Endothelial cell of umbilical vein (primary cell): ENCODE measurements around the gene WSB2.

Experiments used
- EZH2 ChIP-seq: IDR thresholded peaks from 2 replicates; pipeline ENCODE4 v1.6.1; 2012; ENCODE audit warnings: borderline replicate concordance, low read depth, mild to moderate bottlenecking, moderate library complexity, low read length, inconsistent platforms; ENCODE audit not compliant: severe bottlenecking
- FOS ChIP-seq: IDR thresholded peaks from 2 replicates; pipeline ENCODE4 v1.6.1; 2011; ENCODE audit warnings: mild to moderate bottlenecking, low read length, moderate library complexity, borderline replicate concordance; ENCODE audit not compliant: insufficient read depth
- MYC ChIP-seq: IDR thresholded peaks from one replicate; pipeline ENCODE4 v1.6.1; 2011; ENCODE audit warnings: mild to moderate bottlenecking, low read depth, low read length
- POLR2A ChIP-seq: IDR thresholded peaks from 2 replicates; pipeline ENCODE4 v1.6.1; 2012; ENCODE audit warnings: low read depth, mild to moderate bottlenecking, control low read depth, low read length
- TF ChIP-seq, protein P1 (sequence below), 2 donors: IDR thresholded peaks; 1 replicate in 1 of 2; 2 replicates in 1 of 2; pipeline ENCODE4 v1.5.1; 2011; ENCODE audit warnings: low read length in 2 of 2, mild to moderate bottlenecking in 2 of 2, moderate library complexity in 2 of 2, control low read depth in 1 of 2, inconsistent platforms in 1 of 2, low read depth in 1 of 2; ENCODE audit not compliant: insufficient read depth in 1 of 2; ENCODE audit errors: extremely low read depth in 1 of 2

DNA sequence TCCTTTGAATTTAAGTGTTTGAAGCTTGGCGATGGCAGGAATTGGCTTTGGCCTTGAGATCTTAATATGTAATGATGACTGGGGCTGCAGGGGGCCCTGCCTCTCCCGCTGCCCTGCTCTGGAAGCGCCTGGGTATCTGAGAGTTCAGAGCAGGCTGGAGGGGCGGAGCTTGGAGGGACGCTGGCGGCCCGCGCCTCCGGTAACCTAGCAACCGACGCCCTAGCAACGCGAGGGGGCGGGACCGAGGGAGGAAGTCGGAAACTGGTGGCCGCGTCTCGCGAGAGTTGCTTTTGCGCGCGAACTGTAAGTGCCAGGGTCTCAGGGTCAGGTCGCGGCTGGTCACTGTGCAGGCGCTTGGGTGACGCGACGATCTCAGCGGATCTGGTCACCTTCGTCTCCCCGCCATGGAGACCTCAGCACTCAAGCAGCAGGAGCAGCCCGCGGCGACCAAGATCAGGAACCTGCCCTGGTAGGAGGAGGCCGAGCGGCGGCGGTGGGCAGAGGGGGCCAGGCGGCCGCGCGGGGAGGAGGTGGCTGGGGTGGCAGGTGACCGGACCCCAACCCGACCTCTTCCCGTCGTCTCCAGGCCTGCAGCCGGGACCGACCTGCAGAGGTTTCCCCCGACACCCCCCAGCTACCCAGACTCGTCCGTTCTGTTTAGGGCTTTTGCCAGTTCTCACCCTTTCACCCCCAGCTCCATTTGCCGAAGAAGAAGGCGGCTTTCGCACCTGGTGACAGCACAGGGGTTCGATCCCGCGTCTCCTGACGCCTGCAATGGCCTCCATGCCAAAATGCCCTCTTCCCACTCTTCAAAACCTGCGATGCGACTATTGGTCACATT is 44.3 kb downstream of the WSB2 start, which contains the start of gene RFC5:
- TF ChIP-seq FOS (no peak), EZH2 (no peak), MYC (no peak), POLR2A (peak; percentile 36)
- TF ChIP-seq, protein P1, sequence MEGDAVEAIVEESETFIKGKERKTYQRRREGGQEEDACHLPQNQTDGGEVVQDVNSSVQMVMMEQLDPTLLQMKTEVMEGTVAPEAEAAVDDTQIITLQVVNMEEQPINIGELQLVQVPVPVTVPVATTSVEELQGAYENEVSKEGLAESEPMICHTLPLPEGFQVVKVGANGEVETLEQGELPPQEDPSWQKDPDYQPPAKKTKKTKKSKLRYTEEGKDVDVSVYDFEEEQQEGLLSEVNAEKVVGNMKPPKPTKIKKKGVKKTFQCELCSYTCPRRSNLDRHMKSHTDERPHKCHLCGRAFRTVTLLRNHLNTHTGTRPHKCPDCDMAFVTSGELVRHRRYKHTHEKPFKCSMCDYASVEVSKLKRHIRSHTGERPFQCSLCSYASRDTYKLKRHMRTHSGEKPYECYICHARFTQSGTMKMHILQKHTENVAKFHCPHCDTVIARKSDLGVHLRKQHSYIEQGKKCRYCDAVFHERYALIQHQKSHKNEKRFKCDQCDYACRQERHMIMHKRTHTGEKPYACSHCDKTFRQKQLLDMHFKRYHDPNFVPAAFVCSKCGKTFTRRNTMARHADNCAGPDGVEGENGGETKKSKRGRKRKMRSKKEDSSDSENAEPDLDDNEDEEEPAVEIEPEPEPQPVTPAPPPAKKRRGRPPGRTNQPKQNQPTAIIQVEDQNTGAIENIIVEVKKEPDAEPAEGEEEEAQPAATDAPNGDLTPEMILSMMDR (IDR thresholded peaks at IDR 0.05; ENCODE audit: extremely low read depth in 1 of 2, insufficient read depth in 1 of 2, low read depth in 1 of 2, low read length in 2 of 2): no peak
